ENCODE results near the gene CEPT1.
"Not testable (repeated sequence)": the region's sequence is repeated elsewhere in the genome, so short reads cannot be mapped to it uniquely, and the experiment has no call there.

Gene CEPT1

GRCh38 chr1:111209622-111210021, 69.6 kb downstream of the CEPT1 start:
- no peak for DNase-seq (ENCODE audit: low read depth in 1 of 2, low spot score in 1 of 2)
- in situ Hi-C loops (cut with HindIII; ENCODE audit: low pct_unique_long_range_greater_than_20kb, low sequenced_read_pairs) = no loop called here
- TF ChIP-seq JUND (IDR thresholded peaks at IDR 0.05; ENCODE audit: low read depth) = no peak

GRCh38 chr1:111211921-111212320, 71.9 kb downstream of the CEPT1 start:
- DNase-seq (ENCODE audit: low read depth in 1 of 2, low spot score in 1 of 2) = no peak
- TF ChIP-seq JUND (IDR thresholded peaks at IDR 0.05; ENCODE audit: low read depth) = no peak
- in situ Hi-C loops (cut with HindIII; ENCODE audit: low pct_unique_long_range_greater_than_20kb, low sequenced_read_pairs) = no loop called here

- no peak for TF ChIP-seq JUND (IDR thresholded peaks at IDR 0.05; ENCODE audit: low read depth)
- in situ Hi-C loops (cut with HindIII; ENCODE audit: low pct_unique_long_range_greater_than_20kb, low sequenced_read_pairs) = no loop called here
- no peak for DNase-seq (ENCODE audit: low read depth in 1 of 2, low spot score in 1 of 2)
Observed at GRCh38 chr1:111212634-111213335, 72.8 kb downstream of the CEPT1 start.

- no peak for DNase-seq (ENCODE audit: low read depth in 1 of 2, low spot score in 1 of 2)
- in situ Hi-C loops (cut with HindIII; ENCODE audit: low pct_unique_long_range_greater_than_20kb, low sequenced_read_pairs) = no loop called here
- no peak for TF ChIP-seq JUND (IDR thresholded peaks at IDR 0.05; ENCODE audit: low read depth)
Observed at GRCh38 chr1:111213412-111213811, 73.4 kb downstream of the CEPT1 start.

- in situ Hi-C loops (cut with HindIII; ENCODE audit: low pct_unique_long_range_greater_than_20kb, low sequenced_read_pairs) = no loop called here
- no peak for TF ChIP-seq JUND (IDR thresholded peaks at IDR 0.05; ENCODE audit: low read depth)
- DNase-seq (ENCODE audit: low read depth in 1 of 2, low spot score in 1 of 2) = no peak
Observed at GRCh38 chr1:111214074-111214801, 74.2 kb downstream of the CEPT1 start.

- in situ Hi-C loops (cut with HindIII; ENCODE audit: low pct_unique_long_range_greater_than_20kb, low sequenced_read_pairs) = no loop called here
- no peak for DNase-seq (ENCODE audit: low read depth in 1 of 2, low spot score in 1 of 2)
- TF ChIP-seq JUND (IDR thresholded peaks at IDR 0.05; ENCODE audit: low read depth) = no peak
Observed at GRCh38 chr1:111214884-111215283, 74.9 kb downstream of the CEPT1 start.

GRCh38 chr1:111215285-111215684, 75.3 kb downstream of the CEPT1 start:
- DNase-seq (ENCODE audit: low read depth in 1 of 2, low spot score in 1 of 2); in situ Hi-C loops (cut with HindIII; ENCODE audit: low pct_unique_long_range_greater_than_20kb, low sequenced_read_pairs): not testable (repeated sequence)

GRCh38 chr1:111216751-111217150, 76.7 kb downstream of the CEPT1 start:
- no peak for DNase-seq (ENCODE audit: low read depth in 1 of 2, low spot score in 1 of 2)
- no peak for TF ChIP-seq JUND (IDR thresholded peaks at IDR 0.05; ENCODE audit: low read depth)
- in situ Hi-C loops (cut with HindIII; ENCODE audit: low pct_unique_long_range_greater_than_20kb, low sequenced_read_pairs) = no loop called here

- TF ChIP-seq JUND (IDR thresholded peaks at IDR 0.05; ENCODE audit: low read depth) = no peak
- DNase-seq (ENCODE audit: low read depth in 1 of 2, low spot score in 1 of 2) = no peak
- in situ Hi-C loops (cut with HindIII; ENCODE audit: low pct_unique_long_range_greater_than_20kb, low sequenced_read_pairs) = no loop called here
Observed at GRCh38 chr1:111217183-111217910, 77.3 kb downstream of the CEPT1 start.

- TF ChIP-seq JUND (IDR thresholded peaks at IDR 0.05; ENCODE audit: low read depth) = no peak
- in situ Hi-C loops (cut with HindIII; ENCODE audit: low pct_unique_long_range_greater_than_20kb, low sequenced_read_pairs) = no loop called here
- no peak for DNase-seq (ENCODE audit: low read depth in 1 of 2, low spot score in 1 of 2)
Observed at GRCh38 chr1:111218701-111219556, 78.9 kb downstream of the CEPT1 start.

- in situ Hi-C loops (cut with HindIII; ENCODE audit: low pct_unique_long_range_greater_than_20kb, low sequenced_read_pairs) = no loop called here
- DNase-seq (ENCODE audit: low read depth in 1 of 2, low spot score in 1 of 2) = no peak
- no peak for TF ChIP-seq JUND (IDR thresholded peaks at IDR 0.05; ENCODE audit: low read depth)
Observed at GRCh38 chr1:111219557-111220286, 79.7 kb downstream of the CEPT1 start.
